K562 (cell line): ENCODE results near the gene C2CD2. TPM values are rescaled to one million over a fixed set of nuclear protein-coding genes. Genes with fewer than 3 reads are reported as not detected.

ENCODE experiments used
- CXXC5 ChIP-seq: fragments of 250-450 bp; sonication (Bioruptor Pico); IDR thresholded peaks from 2 replicates; pipeline ENCODE4 v1.8.0; 2022; ENCODE audit warnings: inconsistent platforms, mild to moderate bottlenecking, moderate library complexity
- GATA2 ChIP-seq: sonication (generic); formaldehyde crosslinking; IDR thresholded peaks from 2 replicates; pipeline ENCODE4 v1.4.0; 2020; ENCODE audit warnings: mild to moderate bottlenecking, missing genetic modification reagents
- HNRNPH1 ChIP-seq: fragments of 200-400 bp; formaldehyde crosslinking; optimal IDR thresholded peaks from 2 replicates; pipeline ENCODE3; 2017; ENCODE audit warnings: low read depth, mild to moderate bottlenecking, low read length, moderate library complexity
- IRF2 ChIP-seq: sonication (generic); formaldehyde crosslinking; IDR thresholded peaks from 2 replicates; pipeline ENCODE4 v1.8.1; 2022; ENCODE audit warnings: mild to moderate bottlenecking, missing genetic modification reagents
- KDM2B ChIP-seq: fragments of 250-450 bp; sonication (Bioruptor Pico); IDR thresholded peaks from 2 replicates; pipeline ENCODE4 v1.8.0; 2021; ENCODE audit warnings: mild to moderate bottlenecking, moderate library complexity
- KLF1 ChIP-seq: fragments of 450-650 bp; IDR thresholded peaks from 2 replicates; pipeline ENCODE4 v1.6.1; 2016; ENCODE audit warnings: missing genetic modification characterization, missing compliant biosample characterization
- SETDB1 ChIP-seq: IDR thresholded peaks from one replicate; pipeline ENCODE4 v1.6.1; 2012; ENCODE audit warnings: low read length, control low read depth, inconsistent platforms
- TAF1 ChIP-seq: IDR thresholded peaks from 2 replicates; pipeline ENCODE4 v1.6.1; 2011; ENCODE audit warnings: mild to moderate bottlenecking, low read length, moderate library complexity; ENCODE audit not compliant: insufficient read depth, control insufficient read depth, severe bottlenecking; ENCODE audit errors: extremely low read depth
- TARDBP ChIP-seq: fragments of 450-650 bp; IDR thresholded peaks from 2 replicates; pipeline ENCODE4 v1.6.1; 2016
- ZBTB1 ChIP-seq: sonication (generic); formaldehyde crosslinking; IDR thresholded peaks from 2 replicates; pipeline ENCODE4 v1.8.1; 2023; ENCODE audit warnings: missing genetic modification reagents, low read depth, mild to moderate bottlenecking, borderline replicate concordance
- ZNF140 ChIP-seq: fragments of 250-450 bp; sonication (Bioruptor Pico); IDR thresholded peaks from 2 replicates; pipeline ENCODE4 v1.8.0; 2021; ENCODE audit warnings: moderate library complexity, mild to moderate bottlenecking, inconsistent platforms
- ZSCAN32 ChIP-seq: fragments of 450-650 bp; formaldehyde crosslinking; IDR thresholded peaks from 2 replicates; pipeline ENCODE4 v1.4.0; 2020; ENCODE audit warnings: mild to moderate bottlenecking, moderate library complexity
- polyA plus RNA-seq, 8 experiments: library from polyadenylated mRNA; depleted of rRNA in 4 of 8; stranded (reverse) in 5 of 8; unstranded in 3 of 8; fragments of >200 nt; fragmentation: Nextera tagmentation in 2 of 8; fragmentation: Illumina TruSeq in 1 of 8; extraction: Ambion mirVana in 2 of 8; extraction: Trizol in 1 of 8; gene quantifications; 2 replicates each; pipeline versions ENCODE4 v1.2.1 to v1.2.3, GENCODE V29; 2011 to 2014; ENCODE audit warnings: inconsistent platforms in 1 of 8, missing spikeins in 1 of 8
- total RNA-seq, 7 experiments: library from RNA; depleted of rRNA in 6 of 7; stranded (reverse); fragments of >200 nt in 6 of 7; fragmentation: Illumina TruSeq in 2 of 7; extraction: Trizol in 2 of 7; gene quantifications; 2 replicates each; pipeline versions ENCODE4 v1.2.1 to v1.2.3, GENCODE V29; 2011 to 2021; ENCODE audit warnings: low replicate concordance in 1 of 7
- TF ChIP-seq, protein P1 (sequence below): fragments of 200-400 bp; formaldehyde crosslinking; IDR thresholded peaks from 2 replicates; pipeline ENCODE4 v1.6.1; 2017; ENCODE audit warnings: mild to moderate bottlenecking, low read depth, low read length, moderate library complexity
- TF ChIP-seq, protein P2 (sequence below): fragments of 250-450 bp; sonication (Bioruptor Pico); IDR thresholded peaks from 2 replicates; pipeline ENCODE4 v1.8.0; 2022; ENCODE audit warnings: moderate library complexity, mild to moderate bottlenecking, inconsistent platforms
- TF ChIP-seq, protein P3 (sequence below), 2 experiments: fragments of 450-650 bp; IDR thresholded peaks; 2 replicates each; pipeline ENCODE4 v1.6.1; 2016; ENCODE audit warnings: mild to moderate bottlenecking in 2 of 2, borderline replicate concordance in 1 of 2, low read depth in 1 of 2, moderate library complexity in 1 of 2

Gene C2CD2
- total and polyA plus RNA-seq, 9 of the 15 experiments (the other 6 are each of a cell fraction or from before 2014, with no cell fraction given) = 1.3 to 21.6 (median 12.1) TPM

DNA sequence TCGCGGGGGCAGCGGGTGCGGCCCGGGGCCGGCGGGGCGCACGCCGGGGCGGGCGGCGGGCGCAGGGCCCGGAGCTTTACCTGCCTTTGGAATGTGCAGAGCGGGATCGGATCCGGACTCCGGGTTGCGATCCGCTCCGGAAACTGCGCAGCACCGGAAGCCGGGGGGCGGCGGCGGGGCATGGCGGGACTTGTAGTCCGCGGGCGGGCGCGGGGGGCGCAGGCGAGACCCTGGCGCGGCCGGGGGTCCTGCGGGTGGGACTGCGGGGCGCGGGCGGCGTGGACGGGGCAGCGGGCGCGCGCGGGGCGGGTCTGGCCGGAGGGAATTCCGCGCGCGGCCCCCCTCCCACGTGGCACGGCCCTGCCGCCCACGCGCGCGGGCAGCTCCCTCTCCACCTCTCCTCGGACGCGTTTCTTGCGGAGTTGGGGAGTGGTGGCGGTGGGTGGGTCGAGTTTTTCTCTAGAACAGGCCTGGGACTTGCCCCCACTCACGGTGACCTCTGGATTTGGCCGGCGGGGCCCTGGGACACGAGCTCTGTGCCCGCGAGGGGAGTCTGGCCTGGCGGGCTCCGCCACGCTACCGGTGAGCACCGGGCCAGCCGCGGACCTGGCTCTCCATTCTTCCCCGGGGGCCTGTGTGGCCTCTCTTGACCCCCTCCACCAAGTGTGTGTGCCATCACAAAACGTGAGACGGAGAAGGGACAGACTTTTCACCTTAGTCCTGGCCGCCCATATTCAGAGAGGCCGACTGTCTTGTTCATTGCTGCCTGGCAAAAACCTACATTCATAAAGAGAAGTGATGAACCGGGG is 74.4 kb downstream of the C2CD2 start, which contains the start of gene PRDM15 (continued):
- TF ChIP-seq, protein P1, sequence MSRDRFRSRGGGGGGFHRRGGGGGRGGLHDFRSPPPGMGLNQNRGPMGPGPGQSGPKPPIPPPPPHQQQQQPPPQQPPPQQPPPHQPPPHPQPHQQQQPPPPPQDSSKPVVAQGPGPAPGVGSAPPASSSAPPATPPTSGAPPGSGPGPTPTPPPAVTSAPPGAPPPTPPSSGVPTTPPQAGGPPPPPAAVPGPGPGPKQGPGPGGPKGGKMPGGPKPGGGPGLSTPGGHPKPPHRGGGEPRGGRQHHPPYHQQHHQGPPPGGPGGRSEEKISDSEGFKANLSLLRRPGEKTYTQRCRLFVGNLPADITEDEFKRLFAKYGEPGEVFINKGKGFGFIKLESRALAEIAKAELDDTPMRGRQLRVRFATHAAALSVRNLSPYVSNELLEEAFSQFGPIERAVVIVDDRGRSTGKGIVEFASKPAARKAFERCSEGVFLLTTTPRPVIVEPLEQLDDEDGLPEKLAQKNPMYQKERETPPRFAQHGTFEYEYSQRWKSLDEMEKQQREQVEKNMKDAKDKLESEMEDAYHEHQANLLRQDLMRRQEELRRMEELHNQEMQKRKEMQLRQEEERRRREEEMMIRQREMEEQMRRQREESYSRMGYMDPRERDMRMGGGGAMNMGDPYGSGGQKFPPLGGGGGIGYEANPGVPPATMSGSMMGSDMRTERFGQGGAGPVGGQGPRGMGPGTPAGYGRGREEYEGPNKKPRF = no peak
- TF ChIP-seq, protein P2, sequence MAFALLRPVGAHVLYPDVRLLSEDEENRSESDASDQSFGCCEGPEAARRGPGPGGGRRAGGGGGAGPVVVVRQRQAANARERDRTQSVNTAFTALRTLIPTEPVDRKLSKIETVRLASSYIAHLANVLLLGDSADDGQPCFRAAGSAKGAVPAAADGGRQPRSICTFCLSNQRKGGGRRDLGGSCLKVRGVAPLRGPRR (CRISPR knock-in tag) = no peak
- TF ChIP-seq IRF2 = no peak
- peak; percentile 83 for TF ChIP-seq CXXC5
- TF ChIP-seq ZBTB1 (CRISPR knock-in tag) = no peak
- TF ChIP-seq ZSCAN32 (CRISPR knock-in tag) = no peak
- no peak for TF ChIP-seq HNRNPH1
- TF ChIP-seq GATA2 (CRISPR knock-in tag) = no peak
- TF ChIP-seq KDM2B = 0 out of 2 replicates have a peak, but pooled peaks have one; percentile 56
- TF ChIP-seq, protein P3, sequence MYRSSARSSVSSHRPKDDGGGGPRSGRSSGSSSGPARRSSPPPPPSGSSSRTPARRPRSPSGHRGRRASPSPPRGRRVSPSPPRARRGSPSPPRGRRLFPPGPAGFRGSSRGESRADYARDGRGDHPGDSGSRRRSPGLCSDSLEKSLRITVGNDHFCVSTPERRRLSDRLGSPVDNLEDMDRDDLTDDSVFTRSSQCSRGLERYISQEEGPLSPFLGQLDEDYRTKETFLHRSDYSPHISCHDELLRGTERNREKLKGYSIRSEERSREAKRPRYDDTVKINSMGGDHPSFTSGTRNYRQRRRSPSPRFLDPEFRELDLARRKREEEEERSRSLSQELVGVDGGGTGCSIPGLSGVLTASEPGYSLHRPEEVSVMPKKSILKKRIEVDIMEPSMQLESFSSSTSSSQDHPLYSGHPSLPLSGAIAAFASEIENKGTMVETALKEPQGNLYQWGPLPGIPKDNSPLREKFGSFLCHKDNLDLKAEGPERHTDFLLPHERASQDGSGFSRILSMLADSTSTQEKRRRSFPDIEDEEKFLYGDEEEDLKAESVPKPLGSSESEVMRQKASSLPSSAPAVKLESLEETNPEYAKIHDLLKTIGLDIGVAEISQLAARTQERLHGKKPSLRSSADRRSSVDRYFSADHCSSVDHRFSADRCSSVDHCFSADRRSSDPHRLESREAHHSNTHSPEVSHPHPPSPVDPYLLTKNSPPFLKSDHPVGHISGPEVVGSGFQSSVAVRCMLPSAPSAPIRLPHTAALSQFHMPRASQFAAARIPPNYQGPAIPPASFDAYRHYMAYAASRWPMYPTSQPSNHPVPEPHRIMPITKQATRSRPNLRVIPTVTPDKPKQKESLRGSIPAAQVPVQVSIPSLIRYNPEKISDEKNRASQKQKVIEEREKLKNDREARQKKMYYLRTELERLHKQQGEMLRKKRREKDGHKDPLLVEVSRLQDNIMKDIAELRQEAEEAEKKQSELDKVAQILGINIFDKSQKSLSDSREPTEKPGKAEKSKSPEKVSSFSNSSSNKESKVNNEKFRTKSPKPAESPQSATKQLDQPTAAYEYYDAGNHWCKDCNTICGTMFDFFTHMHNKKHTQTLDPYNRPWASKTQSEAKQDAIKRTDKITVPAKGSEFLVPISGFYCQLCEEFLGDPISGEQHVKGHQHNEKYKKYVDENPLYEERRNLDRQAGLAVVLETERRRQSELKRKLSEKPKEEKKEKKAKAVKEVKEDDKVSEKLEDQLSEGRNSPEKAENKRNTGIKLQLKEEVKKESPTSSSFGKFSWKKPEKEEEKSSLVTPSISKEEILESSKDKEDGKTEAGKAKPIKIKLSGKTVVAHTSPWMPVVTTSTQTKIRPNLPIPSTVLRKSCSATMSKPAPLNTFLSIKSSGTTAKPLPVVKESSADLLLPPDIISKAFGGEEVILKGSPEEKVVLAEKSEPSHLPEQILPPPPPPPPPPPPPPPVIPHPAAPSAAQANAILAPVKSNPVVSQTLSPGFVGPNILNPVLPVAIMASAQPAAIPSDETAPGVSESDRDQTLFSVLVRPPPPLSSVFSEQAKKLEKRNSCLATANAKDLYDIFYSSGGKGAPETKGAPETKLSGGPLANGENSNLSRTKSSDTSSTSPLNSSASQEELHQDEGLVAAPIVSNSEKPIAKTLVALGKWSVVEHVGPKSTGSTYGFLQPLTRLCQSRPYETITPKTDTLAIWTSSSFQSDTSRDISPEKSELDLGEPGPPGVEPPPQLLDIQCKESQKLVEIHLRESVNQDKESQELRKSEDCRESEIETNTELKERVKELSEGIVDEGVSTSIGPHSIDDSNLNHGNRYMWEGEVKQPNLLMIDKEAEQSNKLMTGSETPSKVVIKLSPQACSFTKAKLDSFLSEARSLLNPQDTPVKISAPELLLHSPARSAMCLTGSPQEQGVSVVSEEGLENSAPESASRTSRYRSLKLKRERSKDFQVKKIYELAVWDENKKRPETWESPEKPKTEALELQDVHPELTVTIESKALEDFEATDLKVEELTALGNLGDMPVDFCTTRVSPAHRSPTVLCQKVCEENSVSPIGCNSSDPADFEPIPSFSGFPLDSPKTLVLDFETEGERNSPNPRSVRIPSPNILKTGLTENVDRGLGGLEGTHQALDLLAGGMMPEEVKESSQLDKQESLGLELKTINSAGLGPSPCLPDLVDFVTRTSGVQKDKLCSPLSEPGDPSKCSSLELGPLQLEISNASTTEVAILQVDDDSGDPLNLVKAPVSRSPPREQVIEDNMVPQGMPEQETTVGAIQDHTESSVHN (IDR thresholded peaks at IDR 0.05; ENCODE audit: borderline replicate concordance in 1 of 2, low read depth in 1 of 2) = no peak
- no peak for TF ChIP-seq ZNF140
- no peak for TF ChIP-seq TARDBP
- TF ChIP-seq TAF1 = peak; percentile 71
- peak; percentile 71; the same call in 1 of the 2 replicates for TF ChIP-seq KLF1 (tag)
- no peak for TF ChIP-seq SETDB1
